ENCODE measurements around the gene ZNF208.
A peak's percentile ranks its signal among the peaks of the same experiment; 100 is the strongest.
"Not testable (repeated sequence)": the region's sequence is repeated elsewhere in the genome, so short reads cannot be mapped to it uniquely, and the experiment has no call there.

Gene ZNF208

DNA sequence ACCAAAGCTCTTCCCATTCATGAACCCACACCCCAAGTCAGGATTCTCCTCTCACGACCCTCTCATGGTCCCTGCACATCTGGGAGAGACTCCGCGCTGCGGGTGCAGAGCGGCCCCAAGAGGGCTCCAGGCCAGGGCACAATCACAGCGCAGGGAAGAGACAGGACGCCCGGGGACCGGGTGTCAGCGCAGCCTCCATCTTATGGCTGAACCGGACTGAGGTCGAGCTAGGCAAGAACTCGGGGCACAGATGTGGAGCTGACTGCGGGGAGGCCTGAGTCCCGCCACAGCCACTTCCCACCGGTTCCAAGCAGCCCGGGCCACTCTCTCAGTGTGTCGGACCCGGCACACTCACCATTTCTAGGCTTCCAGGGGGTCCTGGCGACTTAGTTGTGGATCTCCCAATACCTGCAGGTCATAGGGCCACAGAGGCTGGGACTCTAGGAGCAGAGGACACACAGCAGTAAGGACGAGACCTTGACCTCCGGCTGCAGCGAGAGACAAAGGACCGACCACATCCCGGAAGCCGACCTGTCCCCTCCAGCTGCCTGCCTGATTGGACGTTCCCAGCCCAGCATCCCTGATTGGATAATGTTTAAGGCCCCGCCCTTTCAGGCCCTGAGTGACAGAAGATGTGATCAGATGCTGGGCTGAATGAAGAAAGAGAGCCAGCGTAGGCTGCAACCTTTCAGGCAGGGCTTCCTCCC, at the start of gene ZNF208:
Gene ZNF208, minus strand, starts transcription at position 507 of the 707 bp plus-strand sequence. Its CDS starts 149 bp downstream, at position 358.
- peak; percentile 16 for DNase-seq

DNA sequence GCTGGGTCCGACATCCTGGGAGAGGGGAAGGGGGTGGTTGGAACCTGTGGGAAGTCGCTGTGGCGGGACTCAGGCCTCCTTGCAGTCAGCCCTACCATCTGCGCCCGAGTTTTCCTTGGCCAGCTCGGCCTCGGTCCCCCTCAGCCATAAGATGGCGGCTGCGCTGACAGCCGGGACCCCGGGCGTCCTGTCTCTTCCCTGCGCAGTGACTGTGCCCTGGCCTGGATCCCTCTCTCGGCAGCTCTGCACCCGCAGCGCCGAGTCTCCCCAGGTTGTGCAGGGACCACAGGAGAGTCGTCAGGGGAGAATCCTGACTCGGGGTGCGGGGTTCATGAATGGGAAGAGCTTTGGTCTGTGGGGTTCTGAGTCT, 41.9 kb upstream of the ZNF208 start:
- DNase-seq = peak; percentile 20

DNA sequence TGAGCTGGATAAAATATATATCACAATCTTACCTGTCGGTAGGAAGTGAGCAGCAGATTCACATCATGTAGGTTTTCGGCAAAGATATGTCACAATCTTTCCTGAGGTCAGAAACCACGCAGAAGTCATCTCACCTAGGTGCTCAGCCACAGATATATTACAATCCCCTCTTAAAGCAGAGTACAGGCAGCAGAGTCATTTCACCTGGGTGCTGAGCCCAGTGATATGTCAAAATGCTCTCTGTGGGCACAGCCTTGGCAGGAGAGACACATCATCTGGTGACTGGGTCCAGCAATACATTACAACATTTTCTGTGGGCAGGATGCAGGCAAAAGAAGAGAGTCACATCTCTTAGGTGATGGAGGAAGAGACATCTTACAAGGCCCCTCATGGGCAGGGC, 30.4 kb upstream of the ZNF208 start:
- DNase-seq = not testable (repeated sequence)

DNA sequence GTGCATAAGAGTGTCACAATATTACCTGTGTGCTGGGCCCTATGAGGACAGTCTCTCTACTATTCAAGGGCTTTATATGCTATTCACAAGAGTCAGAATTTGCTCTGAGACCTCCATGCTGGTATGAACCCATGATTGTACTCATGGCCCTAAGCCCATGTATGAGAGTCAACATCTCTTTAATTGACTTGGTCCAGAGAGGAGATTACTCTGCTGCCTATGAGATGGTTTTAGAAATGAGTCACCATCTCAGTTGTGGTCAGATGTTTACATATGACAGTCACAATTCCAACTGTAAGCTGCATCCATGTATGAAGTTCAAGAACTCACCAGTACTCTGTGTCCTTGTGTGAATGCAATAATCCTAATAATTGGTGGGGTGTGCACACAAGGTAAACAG, 19.9 kb upstream of the ZNF208 start:
- no peak for DNase-seq

DNA sequence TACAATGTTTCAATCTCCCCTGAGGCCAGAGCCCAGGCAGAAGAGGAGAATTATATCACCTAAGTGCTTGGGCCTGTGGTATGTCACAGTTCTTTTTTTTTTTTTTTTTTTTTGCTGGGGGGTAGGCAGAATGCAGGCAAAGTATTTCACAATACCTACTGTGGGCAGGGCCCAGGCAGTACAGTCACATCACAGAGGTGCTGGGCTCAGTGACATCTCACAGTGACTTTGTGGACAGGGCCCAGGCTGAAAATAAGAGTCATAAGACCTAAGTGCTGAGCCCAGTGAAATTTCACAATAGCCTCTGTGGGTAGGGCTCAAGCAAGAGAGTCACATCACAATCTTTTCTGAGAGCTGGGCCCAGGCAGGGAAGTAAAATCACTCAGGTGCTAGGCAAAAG, 15.9 kb upstream of the ZNF208 start:
- no peak for DNase-seq

DNA sequence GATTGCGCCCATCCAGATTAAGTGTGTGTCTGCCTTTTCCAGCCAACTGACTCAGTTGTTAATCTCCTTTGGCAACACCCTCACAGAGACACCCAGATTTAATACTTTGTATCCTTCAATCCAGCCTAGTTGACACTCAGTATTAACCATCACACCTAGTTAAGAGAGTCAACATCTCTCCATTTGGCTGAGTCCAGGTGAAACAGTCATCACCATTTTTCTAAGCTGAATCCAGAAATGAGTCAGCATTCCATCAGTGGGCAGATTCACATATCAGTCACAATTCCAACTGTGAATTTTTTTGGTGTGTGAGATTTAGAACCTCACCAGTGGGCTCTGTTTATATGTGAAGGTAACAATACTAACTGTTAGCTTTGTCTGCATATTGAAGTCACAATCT, 14.8 kb upstream of the ZNF208 start:
- DNase-seq = not testable (repeated sequence)

DNA sequence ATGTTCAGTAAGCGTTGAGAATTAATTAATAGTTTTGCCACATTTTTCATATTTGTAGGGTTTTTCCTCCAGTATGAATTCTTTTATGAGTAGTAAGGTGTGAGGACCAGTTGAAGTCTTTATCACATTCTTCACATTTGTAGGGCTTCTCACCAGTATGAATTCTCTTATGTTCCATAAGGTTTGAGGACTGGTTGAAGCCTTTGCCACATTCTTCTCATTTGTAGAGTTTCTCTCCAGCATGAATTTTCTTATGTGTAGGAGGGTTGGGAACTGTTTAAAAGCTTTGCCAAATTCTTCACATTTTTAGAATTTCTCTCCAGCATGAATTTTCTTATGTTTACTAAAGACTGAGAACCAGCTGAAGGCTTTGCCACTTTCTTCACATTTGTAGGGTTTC, 40.3 kb downstream of the ZNF208 start:
- no peak for DNase-seq

DNA sequence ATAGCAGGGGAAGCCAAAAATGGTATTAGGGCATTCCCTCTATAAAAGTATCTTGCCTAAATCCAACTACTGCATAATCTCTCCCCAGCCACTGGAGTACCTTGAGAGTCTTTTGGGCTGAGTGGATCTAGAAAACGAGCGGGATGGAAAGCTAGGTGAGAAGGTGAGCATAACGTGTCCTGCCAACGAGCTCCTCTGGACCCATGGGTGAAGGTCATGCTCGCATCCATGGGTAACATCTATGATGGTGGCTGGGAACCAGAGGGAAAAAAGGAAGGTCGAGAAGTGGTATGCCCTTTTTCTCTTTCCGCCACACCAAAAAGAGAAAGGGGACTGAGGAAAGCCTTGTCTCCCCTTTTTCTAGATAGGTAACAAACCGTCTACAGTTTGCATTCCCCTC, 63.0 kb downstream of the ZNF208 start:
- DNase-seq = no peak

DNA sequence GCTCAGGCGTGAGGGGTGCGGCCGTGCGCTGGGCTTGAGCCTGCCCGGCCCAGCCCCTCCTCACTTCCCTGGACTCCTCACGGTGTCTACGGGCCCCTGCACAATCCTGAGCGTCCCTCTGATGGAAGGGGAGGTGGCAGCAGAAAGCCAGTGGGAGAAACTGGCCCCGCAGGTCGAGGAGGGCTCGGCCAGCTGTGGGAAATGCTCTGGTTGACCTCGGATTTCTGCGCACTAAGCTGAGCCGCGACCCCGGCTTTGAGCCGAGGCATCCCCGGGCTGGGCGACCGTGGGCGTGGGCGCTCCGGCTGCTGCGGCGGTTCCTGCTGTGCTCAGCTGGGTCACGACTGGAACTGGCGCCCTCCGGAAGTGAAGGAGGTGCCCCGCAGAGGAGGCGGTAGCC, 70.1 kb downstream of the ZNF208 start:
- no peak for DNase-seq

DNA sequence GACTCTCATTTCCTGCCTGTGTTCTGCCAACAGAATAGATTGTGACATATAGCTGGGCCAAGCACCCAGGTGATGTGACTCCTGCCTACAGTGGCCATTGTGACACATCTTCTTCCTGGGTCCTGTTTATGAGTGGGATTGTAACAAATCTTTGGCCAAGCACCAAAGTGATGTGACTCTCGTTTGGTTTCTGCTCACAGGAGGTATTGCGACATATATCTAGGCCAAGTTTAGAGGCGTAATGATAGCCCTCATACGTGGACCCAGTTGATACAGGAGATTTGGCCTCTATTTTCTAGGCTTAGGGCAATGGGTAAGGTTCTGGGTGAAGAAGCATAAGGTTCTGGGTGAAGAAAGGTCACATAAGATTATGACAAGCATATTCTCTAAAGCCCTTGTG, 76.2 kb downstream of the ZNF208 start:
- DNase-seq = no peak

DNA sequence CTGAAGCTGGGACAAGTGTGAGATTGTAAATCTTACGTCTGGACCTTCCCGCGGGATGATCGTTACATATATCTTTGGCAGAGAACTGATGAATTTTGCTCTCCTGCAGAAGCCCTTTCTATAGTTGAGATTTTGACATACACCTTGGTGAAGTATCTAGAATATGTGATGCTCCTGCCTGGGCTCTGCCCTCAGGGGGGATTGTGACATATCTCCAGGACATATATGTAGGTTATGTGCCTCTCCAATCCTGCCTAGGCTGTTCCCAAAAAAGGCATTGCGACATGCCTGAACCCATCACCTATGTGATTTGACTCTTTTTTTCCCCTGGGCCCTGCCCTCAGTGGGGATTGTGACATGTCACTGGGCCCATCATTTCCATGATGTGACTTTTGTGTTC, 76.6 kb downstream of the ZNF208 start:
- no peak for DNase-seq

DNA sequence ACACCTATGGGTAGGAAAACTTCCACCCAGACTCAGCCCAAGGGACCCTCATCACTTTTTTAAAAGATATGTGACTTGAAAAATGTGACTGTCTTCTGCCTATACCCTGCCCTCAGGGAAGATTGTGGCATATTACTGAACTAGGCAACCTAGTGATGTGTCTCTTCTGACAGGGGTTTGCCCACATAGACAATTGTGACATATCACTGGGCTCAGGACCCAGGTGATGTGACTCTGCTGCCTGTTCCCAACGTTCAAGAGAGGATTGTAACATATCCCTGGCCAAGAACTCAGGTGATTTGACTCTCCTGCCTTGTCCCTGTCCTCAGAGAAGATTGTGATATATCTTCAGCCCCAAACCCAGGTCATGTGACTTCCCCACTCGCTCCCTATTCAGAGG, 88.5 kb downstream of the ZNF208 start:
- no peak for DNase-seq

DNA sequence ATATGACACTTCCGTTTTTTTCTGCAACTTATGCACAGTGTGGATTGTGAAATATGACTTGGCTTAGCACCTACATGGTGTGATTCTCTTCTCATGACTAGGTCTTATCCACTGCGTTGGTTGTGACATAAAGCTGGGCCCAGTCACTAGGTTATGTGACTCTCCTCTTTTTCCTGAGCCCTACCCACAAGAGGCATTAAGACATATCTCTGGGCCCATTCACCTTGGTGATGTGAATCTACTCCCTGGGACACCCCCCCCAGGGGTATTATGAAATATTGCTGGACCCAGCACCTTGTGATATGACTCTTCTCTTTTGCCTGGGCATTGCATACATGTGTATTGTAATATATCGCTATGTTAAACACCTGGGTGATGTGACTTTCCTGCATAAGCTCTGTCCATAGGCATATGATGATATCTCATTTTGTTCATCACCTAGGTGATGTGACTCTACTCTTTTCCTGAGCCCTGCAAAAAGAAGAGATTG, 89.0 kb downstream of the ZNF208 start:
- DNase-seq = no peak

DNA sequence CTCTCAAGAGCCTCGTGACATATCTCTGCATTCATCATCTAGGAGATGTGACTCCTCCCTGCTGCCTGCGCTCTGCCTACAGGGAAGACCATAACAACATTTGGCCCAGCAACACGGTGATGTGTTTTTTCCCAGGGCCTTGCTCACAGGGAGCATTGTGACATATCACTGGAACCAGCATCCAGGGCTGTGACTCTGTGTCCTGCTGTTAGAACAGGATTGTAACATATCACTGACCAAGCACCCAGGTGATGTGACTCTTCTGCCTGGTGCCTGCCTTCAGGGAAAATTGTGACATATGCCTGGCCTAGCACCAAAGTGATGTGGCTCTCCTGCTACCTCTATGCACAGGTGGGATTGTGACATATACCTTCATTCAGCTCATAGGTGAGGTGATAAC, 95.3 kb downstream of the ZNF208 start:
- no peak for DNase-seq

DNA sequence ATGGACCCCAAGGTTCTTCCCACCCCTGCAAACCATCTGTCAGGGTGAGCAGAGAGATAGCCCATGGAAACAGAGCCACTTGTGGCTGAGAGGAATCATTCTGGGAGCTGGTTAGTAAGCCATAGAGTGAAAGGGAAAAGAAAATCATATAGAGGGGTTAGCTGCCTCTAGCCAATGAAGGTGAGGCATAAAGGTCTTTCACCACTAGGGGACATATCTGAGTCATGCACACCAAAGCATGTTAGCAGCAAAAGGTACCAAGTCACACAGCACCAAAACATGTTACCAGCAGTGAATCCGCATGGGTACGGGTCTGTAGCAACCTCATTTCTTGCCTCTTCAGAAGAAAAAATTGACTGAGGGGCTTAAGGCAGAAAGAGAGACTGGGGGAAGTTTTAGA, 98.1 kb downstream of the ZNF208 start:
- no peak for DNase-seq

DNA sequence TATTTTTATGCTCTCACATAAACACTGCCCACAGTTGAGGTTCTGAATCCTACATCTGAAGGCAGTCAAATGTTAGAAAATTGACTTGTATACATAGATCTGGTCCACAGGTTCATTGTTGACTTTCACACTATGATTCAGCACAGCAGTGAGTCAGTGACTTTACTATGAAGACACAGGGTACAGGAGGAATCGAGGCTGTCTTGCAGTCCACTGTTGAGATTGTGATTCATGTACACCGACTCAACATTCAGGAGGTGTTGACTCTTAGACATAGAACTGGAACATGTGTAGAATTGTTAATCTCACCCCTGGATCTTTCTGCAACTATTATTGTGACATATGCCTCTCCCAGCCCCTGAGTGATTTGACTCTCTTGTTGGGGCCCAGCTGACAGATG, 100.4 kb downstream of the ZNF208 start:
- no peak for DNase-seq

DNA sequence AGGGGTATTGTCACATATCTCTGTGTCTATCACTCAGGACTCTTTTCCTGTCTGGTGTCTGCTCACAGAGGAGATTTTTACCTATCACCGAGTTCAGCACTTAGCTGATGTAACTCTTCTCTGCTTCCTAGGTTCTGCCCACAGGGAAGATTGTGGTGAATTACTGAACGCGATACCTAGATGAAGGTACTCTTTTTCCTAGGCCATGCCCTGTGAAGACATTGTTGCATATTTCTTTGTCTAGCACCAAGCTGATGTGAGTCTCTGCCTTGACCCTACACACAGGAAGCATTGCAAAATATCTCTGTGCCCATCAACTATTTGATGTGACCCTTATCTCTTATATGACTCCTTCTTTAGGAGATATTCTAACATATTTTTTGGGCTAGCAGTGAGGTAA, 102.7 kb downstream of the ZNF208 start:
- DNase-seq = no peak

DNA sequence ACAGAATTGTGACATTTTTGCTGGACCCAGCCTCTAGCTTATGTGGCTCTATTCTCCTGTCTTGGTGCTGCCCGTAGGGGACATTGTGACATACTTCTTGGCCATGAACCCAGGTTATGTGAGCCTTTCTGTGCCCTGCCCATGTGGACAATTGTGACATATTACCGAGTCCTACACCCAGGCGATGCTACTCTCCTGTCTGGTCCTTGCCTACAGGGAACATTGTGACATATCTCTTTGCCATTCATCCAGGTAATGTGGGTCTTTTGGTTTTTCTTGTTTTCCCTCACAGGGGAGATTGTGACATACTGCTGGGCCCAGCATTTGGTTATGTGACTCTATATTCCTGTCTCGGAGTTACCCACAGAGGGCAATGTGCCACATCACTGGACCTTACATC, 103.2 kb downstream of the ZNF208 start:
- no peak for DNase-seq

DNA sequence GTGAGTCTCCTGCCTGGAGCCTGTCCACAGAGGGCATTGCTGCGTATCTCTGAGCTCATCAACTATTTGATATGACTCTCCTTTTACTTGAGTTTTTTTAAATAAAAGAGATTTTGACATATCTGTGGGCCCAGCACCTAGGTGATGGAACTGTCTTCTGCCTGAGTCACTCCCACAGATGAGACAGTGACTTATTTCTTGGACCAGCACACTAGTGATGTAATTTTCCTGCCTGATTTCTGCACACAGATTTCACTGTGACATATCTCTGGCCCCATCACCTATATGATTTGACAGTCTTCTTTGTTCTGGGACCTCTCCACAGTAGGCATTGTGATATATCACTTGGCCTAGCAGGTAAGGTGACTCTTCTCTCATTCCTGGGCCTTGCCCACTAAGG, 108.2 kb downstream of the ZNF208 start:
- no peak for DNase-seq

DNA sequence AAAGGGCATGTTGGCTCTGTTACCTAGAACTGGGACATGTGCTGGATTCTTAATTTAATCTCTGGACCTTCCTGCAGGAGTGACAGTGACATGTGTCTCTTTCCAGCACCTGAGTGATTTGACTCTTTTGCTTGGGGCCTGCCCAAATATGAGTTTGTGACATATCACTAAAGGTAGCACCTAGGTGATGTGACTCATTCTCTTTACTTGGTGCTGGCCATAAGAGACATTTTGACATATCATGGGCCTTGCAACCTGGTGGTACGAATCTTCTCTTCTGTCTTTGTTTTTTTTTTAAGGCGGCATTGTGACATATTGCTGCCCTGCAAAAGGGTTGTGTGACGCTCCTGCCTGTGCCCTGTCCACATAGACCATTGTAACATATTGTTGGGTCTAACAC, 108.9 kb downstream of the ZNF208 start:
- no peak for DNase-seq

DNA sequence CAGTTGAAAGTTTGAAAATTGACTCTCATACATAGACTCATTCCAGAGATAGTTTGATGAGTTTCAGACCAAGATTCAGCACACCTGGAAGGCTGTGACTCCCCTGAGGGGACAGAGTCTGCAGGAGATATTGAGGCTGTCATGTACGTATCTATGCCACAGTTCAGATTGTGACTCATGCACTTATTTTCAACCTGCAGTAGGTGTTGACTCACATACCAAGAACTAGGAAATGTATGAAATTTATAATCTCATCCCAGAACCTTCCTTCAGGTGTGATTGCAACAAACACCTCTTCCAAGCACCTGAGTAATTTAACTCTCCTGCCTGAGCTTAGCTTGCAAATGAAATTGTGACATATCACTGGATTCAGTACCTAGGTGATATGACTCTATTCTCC, 110.3 kb downstream of the ZNF208 start:
- DNase-seq = no peak

DNA sequence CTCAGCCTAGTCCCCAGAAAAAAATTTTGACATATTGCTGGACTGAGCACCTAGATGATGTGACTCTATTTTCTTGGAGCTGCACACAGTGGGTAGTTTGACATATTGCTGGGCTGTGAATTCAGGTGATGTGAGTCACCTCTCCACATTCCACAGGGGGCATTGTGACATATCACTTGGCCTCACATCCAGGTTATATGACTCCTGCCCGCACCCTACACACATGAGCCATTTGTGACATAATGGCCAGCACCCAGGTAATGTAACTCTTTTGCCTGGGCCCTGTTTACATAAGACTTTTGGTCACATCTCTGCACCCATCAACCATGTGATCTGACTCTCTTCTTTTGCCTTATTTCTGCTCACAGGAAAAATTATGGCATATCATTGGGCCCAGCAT, 119.7 kb downstream of the ZNF208 start:
- no peak for DNase-seq

DNA sequence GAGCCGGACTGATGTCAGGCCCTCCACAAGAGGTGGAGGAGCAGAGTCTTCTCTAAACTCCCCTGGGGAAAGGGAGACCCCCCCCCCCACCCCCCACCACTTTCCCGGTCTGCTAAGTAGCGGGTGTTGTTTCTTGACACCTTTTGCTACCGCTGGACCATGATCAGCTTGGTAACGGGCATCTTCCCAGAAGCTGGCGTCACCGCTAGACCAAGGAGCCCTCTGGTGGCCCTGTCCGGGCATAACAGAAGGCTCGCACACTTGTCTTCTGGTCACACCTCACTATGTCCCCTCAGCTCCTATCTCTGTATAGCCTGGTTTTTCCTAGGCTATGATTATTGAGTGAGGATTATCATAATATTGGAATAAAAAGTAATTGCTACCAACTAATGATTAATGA, 120.7 kb downstream of the ZNF208 start:
- DNase-seq = peak; percentile 4

DNA sequence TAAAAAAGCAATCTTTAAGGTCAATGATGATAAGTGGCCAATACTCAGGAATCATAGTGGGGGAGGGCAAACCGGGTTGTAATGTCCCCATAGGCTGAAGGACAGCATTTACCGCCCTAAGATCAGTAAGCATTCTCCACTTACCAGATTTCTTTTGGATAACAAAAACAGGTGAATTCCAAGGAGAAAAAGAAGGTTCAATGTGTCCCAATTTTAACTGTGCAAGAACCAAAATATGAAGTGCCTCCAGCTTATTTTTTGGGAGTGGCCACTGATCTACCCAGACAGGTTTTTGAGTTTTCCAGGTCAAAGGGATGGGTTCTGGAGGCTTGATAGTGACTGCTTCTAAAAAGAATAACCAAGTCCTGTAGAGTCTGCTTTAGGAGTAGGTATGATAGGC, 125.2 kb downstream of the ZNF208 start:
- not testable (repeated sequence) for DNase-seq

DNA sequence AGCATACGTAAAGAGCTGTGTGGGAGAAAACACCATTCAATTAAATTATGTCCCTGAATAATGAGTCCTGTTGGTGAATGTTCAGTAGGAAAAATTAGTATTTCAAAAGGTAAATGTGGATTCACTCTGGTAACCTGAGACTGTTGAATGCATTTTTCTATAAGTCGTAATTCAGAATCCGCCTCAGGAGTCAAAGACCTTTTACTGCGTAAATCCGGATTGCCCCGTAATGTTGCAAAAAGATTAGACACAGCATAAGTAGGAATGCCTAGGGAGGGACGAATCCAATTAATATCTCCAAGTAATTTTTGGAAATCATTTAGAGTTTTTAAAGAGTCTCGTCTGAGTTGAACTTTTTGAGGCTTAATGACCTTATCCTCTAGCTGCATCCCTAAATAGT, 126.0 kb downstream of the ZNF208 start:
- DNase-seq = not testable (repeated sequence)
